ENCODE data around the gene CCDC88B. TPM values are rescaled to one million over a fixed set of nuclear protein-coding genes. Genes with fewer than 3 reads are reported as not detected.
A peak's percentile ranks its signal among the peaks of the same experiment; 100 is the strongest.

Gene CCDC88B
- total and polyA plus RNA-seq, 4 donors, result 3.5 to 4.9 (median 4.0) TPM

DNA sequence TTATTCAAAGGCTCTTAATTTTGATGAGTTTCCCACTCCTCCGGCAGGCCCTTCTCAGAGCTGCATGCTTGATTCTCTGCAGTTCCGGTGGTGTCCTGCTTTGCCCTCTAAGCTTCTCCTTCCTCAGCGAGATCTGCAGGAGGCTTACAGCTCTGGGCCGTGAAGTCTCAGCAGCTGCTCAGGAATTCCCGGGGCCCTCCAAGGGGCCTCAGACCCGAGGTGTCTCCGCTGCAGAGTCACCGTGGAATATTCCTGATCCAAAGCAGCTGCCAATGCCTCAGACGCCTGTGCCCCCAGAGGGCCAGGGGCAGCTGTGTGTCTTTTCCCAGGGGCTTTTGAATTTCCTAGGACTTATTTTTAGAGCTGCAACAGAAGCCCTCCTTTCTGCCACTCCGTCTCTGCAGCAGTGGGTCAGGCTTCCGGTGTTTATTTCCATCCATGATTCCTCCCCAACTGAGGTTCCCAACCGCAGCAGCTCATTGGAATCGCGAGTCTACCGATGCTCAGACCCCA lies 56.1 kb downstream of the CCDC88B start:
- 25% methylated on average over 15 of the region's 15 CpGs for WGBS
- Histone ChIP-seq H3K4me3 (ENCODE audit: low read depth in 1 of 3, low read length in 3 of 3) (no peak overlapping the region), H3K4me1 (ENCODE audit: control insufficient read depth in 4 of 4, insufficient read depth in 4 of 4, low read length in 3 of 4) (peaks cover 0 to 12% (median 4%) of the 10 kb centered on the region in 4 donors), H3K36me3 (ENCODE audit: control insufficient read depth in 4 of 4, insufficient read depth in 3 of 4, low read depth in 1 of 4, low read length in 3 of 4) (no peaks in the 10 kb centered on the region), H3K9me3 (ENCODE audit: control insufficient read depth in 4 of 4, low read length in 3 of 4) (no peaks in the 10 kb centered on the region), H3K27ac (ENCODE audit: low read depth in 1 of 2, low read length in 2 of 2) (no peak overlapping the region), H3K27me3 (ENCODE audit: control insufficient read depth in 4 of 4, insufficient read depth in 4 of 4, low read length in 3 of 4) (no peaks in the 10 kb centered on the region), H3K9ac (ENCODE audit: low read depth in 1 of 2, low read length in 2 of 2) (no peak overlapping the region)
- no peak for DNase-seq (ENCODE audit: low spot score)
- TF ChIP-seq, protein P1, sequence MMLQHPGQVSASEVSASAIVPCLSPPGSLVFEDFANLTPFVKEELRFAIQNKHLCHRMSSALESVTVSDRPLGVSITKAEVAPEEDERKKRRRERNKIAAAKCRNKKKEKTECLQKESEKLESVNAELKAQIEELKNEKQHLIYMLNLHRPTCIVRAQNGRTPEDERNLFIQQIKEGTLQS (IDR thresholded peaks at IDR 0.05), result no peak
- TF ChIP-seq NR2F2 (IDR thresholded peaks at IDR 0.05), result peak; percentile 38
- TF ChIP-seq, protein P2, sequence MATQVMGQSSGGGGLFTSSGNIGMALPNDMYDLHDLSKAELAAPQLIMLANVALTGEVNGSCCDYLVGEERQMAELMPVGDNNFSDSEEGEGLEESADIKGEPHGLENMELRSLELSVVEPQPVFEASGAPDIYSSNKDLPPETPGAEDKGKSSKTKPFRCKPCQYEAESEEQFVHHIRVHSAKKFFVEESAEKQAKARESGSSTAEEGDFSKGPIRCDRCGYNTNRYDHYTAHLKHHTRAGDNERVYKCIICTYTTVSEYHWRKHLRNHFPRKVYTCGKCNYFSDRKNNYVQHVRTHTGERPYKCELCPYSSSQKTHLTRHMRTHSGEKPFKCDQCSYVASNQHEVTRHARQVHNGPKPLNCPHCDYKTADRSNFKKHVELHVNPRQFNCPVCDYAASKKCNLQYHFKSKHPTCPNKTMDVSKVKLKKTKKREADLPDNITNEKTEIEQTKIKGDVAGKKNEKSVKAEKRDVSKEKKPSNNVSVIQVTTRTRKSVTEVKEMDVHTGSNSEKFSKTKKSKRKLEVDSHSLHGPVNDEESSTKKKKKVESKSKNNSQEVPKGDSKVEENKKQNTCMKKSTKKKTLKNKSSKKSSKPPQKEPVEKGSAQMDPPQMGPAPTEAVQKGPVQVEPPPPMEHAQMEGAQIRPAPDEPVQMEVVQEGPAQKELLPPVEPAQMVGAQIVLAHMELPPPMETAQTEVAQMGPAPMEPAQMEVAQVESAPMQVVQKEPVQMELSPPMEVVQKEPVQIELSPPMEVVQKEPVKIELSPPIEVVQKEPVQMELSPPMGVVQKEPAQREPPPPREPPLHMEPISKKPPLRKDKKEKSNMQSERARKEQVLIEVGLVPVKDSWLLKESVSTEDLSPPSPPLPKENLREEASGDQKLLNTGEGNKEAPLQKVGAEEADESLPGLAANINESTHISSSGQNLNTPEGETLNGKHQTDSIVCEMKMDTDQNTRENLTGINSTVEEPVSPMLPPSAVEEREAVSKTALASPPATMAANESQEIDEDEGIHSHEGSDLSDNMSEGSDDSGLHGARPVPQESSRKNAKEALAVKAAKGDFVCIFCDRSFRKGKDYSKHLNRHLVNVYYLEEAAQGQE (IDR thresholded peaks at IDR 0.05), result no peak

DNA sequence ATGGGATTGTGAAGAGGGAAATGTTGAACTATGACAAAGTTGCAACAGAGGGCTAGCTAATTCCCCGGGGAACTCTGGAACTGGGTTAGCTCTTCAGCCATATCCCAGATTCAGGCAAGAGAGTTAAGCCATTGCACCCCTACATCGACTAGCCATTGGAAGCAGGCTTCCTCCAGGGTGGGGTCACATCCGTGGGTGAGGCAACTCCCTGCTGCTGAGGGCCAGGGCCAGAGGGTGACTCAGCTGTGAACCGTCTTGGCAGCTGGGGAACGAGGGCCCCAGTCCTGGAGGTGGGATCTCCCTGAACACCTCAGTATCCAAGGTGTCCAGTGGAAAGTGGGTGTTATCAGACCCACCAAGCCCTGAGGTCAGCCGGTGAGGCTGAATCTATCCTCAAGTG lies 60.1 kb downstream of the CCDC88B start:
- H3K9me3 ChIP-seq (ENCODE audit: control insufficient read depth in 4 of 4, low read length in 3 of 4), result no peaks in the 10 kb centered on the region
- peak; percentile 39 for DNase-seq (ENCODE audit: low spot score)
- H3K4me3 ChIP-seq (ENCODE audit: low read depth in 1 of 3, low read length in 3 of 3), result no peak overlapping the region
- TF ChIP-seq, protein P2 (IDR thresholded peaks at IDR 0.05), result no peak
- TF ChIP-seq, protein P1 (IDR thresholded peaks at IDR 0.05), result no peak
- TF ChIP-seq FOXA1 (IDR thresholded peaks at IDR 0.05) (no peak), EGR1 (IDR thresholded peaks at IDR 0.05; ENCODE audit: low read depth in 2 of 2) (no peak), TAF1 (conservative IDR thresholded peaks at IDR 0.05) (no peak), GABPA (IDR thresholded peaks at IDR 0.05 in 1 of 2, conservative IDR thresholded peaks at IDR 0.05 in 1 of 2) (no peak), RAD21 (IDR thresholded peaks at IDR 0.05) (no peak), FOXA2 (IDR thresholded peaks at IDR 0.05) (no peak), HNF4G (IDR thresholded peaks at IDR 0.05) (no peak)
- TF ChIP-seq, protein P3, sequence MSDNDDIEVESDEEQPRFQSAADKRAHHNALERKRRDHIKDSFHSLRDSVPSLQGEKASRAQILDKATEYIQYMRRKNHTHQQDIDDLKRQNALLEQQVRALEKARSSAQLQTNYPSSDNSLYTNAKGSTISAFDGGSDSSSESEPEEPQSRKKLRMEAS (IDR thresholded peaks at IDR 0.05), result no peak
- TF ChIP-seq, protein P4, sequence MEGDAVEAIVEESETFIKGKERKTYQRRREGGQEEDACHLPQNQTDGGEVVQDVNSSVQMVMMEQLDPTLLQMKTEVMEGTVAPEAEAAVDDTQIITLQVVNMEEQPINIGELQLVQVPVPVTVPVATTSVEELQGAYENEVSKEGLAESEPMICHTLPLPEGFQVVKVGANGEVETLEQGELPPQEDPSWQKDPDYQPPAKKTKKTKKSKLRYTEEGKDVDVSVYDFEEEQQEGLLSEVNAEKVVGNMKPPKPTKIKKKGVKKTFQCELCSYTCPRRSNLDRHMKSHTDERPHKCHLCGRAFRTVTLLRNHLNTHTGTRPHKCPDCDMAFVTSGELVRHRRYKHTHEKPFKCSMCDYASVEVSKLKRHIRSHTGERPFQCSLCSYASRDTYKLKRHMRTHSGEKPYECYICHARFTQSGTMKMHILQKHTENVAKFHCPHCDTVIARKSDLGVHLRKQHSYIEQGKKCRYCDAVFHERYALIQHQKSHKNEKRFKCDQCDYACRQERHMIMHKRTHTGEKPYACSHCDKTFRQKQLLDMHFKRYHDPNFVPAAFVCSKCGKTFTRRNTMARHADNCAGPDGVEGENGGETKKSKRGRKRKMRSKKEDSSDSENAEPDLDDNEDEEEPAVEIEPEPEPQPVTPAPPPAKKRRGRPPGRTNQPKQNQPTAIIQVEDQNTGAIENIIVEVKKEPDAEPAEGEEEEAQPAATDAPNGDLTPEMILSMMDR (IDR thresholded peaks at IDR 0.05; ENCODE audit: low read depth, low read length, missing input control), result no peak
- TF ChIP-seq, protein P5, sequence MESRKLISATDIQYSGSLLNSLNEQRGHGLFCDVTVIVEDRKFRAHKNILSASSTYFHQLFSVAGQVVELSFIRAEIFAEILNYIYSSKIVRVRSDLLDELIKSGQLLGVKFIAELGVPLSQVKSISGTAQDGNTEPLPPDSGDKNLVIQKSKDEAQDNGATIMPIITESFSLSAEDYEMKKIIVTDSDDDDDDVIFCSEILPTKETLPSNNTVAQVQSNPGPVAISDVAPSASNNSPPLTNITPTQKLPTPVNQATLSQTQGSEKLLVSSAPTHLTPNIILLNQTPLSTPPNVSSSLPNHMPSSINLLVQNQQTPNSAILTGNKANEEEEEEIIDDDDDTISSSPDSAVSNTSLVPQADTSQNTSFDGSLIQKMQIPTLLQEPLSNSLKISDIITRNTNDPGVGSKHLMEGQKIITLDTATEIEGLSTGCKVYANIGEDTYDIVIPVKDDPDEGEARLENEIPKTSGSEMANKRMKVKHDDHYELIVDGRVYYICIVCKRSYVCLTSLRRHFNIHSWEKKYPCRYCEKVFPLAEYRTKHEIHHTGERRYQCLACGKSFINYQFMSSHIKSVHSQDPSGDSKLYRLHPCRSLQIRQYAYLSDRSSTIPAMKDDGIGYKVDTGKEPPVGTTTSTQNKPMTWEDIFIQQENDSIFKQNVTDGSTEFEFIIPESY (IDR thresholded peaks at IDR 0.05), result no peak
- peaks cover 0 to 12% (median 4%) of the 10 kb centered on the region in 4 donors for H3K4me1 ChIP-seq (ENCODE audit: control insufficient read depth in 4 of 4, insufficient read depth in 4 of 4, low read length in 3 of 4)
- H3K9ac ChIP-seq (ENCODE audit: low read depth in 1 of 2, low read length in 2 of 2), result no peak overlapping the region
- no peaks in the 10 kb centered on the region for H3K27me3 ChIP-seq (ENCODE audit: control insufficient read depth in 4 of 4, insufficient read depth in 4 of 4, low read length in 3 of 4)
- no peak overlapping the region for H3K27ac ChIP-seq (ENCODE audit: low read depth in 1 of 2, low read length in 2 of 2)
- WGBS, result 68% methylated on average over 6 of the region's 6 CpGs
- no peaks in the 10 kb centered on the region for H3K36me3 ChIP-seq (ENCODE audit: control insufficient read depth in 4 of 4, insufficient read depth in 3 of 4, low read depth in 1 of 4, low read length in 3 of 4)

Measured in liver (tissue), 9 donors.